OCI-LY1 (cell line): ENCODE results near the gene CHN2.

Experiments used
- H2AFZ ChIP-seq: fragments of 200-600 bp; sonication (generic), shearing (Covaris generic); 2 replicates; pipeline ENCODE4 v1.6.0; 2014; ENCODE audit warnings: antibody characterized with exemption, mild to moderate bottlenecking, low read length
- H3F3A ChIP-seq: fragments of 200-600 bp; sonication (generic), shearing (Covaris generic); 2 replicates; pipeline ENCODE4 v1.6.0; 2014; ENCODE audit warnings: mild to moderate bottlenecking, antibody characterized with exemption, low read length, moderate library complexity; ENCODE audit not compliant: insufficient read depth
- H3K27ac ChIP-seq: fragments of 200-600 bp; sonication (generic); 2 replicates; pipeline ENCODE4 v1.5.1; 2014; ENCODE audit warnings: low read length, mixed run types, mild to moderate bottlenecking, low read depth; ENCODE audit not compliant: poor library complexity, severe bottlenecking
- H3K27me3 ChIP-seq: fragments of 200-600 bp; sonication (generic); 2 replicates; pipeline ENCODE4 v1.6.0; 2014; ENCODE audit warnings: antibody characterized with exemption, mild to moderate bottlenecking, low read length, moderate library complexity; ENCODE audit not compliant: insufficient read depth
- H3K36me3 ChIP-seq: fragments of 200-600 bp; sonication (generic); 2 replicates; pipeline ENCODE4 v1.6.1; 2014; ENCODE audit warnings: mild to moderate bottlenecking, antibody characterized with exemption, low read length, moderate library complexity, mixed read lengths; ENCODE audit not compliant: insufficient read depth
- H3K4me1 ChIP-seq: fragments of 200-600 bp; sonication (generic); 2 replicates; pipeline ENCODE4 v1.5.1; 2014; ENCODE audit warnings: mild to moderate bottlenecking, low read length, moderate library complexity; ENCODE audit not compliant: insufficient read depth, severe bottlenecking
- H3K4me2 ChIP-seq: fragments of 200-600 bp; sonication (generic), shearing (Covaris generic); 2 replicates; pipeline ENCODE4 v1.6.1; 2014; ENCODE audit warnings: low read length
- H3K4me3 ChIP-seq: fragments of 200-600 bp; sonication (generic); 2 replicates; pipeline ENCODE4 v1.5.1; 2014; ENCODE audit warnings: low read length, low read depth, mild to moderate bottlenecking, mixed read lengths; ENCODE audit not compliant: poor library complexity, severe bottlenecking
- H3K79me2 ChIP-seq: fragments of 200-600 bp; shearing (Covaris generic); 2 replicates; pipeline ENCODE4 v1.6.1; 2016; ENCODE audit warnings: mixed run types, low read length, mixed read lengths; ENCODE audit not compliant: insufficient read depth
- H3K9ac ChIP-seq: fragments of 200-600 bp; sonication (generic), shearing (Covaris generic); 2 replicates; pipeline ENCODE4 v1.6.1; 2014; ENCODE audit warnings: mild to moderate bottlenecking, low read length, mixed read lengths
- H3K9me2 ChIP-seq: fragments of 200-600 bp; sonication (generic), shearing (Covaris generic); 2 replicates; pipeline ENCODE4 v1.6.1; 2014; ENCODE audit warnings: low read depth, mild to moderate bottlenecking, low read length, mixed read lengths
- H3K9me3 ChIP-seq: fragments of 200-600 bp; shearing (Covaris generic); 2 replicates; pipeline ENCODE4 v1.6.1; 2014; ENCODE audit warnings: low read length, mixed read lengths
- H4K20me1 ChIP-seq: fragments of 200-600 bp; sonication (generic), shearing (Covaris generic); 2 replicates; pipeline ENCODE4 v1.6.0; 2016; ENCODE audit warnings: mild to moderate bottlenecking, low read length; ENCODE audit not compliant: insufficient read depth
- EZH2 ChIP-seq: fragments of 200-600 bp; sonication (generic), shearing (Covaris generic); IDR thresholded peaks from 2 replicates; pipeline ENCODE4 v1.8.0; 2017; ENCODE audit warnings: borderline replicate concordance, mixed run types, mild to moderate bottlenecking, antibody characterized with exemption, low read length, moderate library complexity, mixed read lengths
- TF ChIP-seq, protein P1 (sequence below): fragments of 200-600 bp; sonication (generic), shearing (Covaris generic); IDR thresholded peaks from 2 replicates; pipeline ENCODE4 v1.5.1; 2017; ENCODE audit warnings: mild to moderate bottlenecking, antibody characterized with exemption, low read length, moderate library complexity, mixed read lengths

CHN2 gene

GRCh38 chr7:29291723-29292618 lies 97.4 kb downstream of the CHN2 start:
- Histone ChIP-seq H3K4me2 (no peak overlapping the region), H3K79me2 (no peaks in the 10 kb centered on the region)

DNA sequence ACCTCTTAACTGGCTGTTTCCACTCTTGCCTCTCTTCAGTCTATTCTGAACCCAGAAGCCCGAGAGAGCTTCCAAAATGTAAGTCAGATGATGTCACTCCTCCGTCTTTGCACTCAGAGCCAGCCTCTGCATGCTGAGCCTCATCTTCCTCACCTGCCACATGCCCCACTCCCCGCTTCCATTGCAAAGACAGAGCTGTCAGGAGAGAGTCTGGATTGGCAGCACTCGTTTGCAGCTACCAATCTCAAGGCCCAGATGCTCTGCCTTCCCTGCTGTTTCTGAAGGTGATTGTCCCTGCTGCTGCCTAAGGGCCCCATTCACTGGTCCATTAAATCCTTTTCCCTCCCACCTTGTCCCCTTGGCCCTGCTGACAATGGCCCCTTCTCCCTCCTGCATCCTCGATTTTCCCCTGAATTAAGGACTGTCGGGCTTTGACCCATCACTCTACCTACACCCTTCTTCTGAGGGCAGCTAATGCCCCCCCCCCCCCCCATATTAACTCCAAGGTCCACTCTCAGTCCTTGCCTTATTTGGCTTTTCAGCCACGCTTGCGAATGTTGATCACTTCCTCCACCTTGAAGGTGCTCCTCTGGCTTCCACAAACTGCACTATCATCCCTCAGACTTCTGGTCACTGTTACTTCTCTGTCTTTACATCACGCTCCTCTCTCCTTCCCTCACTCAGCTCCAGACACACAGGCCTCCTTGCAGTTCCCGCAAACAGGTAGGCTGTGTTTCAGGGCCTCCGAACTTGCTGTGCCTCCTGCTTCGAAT lies 98.5 kb downstream of the CHN2 start:
- H3F3A ChIP-seq, result no peaks in the 10 kb centered on the region
- H3K9me3 ChIP-seq, result no peaks in the 10 kb centered on the region
- TF ChIP-seq EZH2, result no peak
- TF ChIP-seq, protein P1, sequence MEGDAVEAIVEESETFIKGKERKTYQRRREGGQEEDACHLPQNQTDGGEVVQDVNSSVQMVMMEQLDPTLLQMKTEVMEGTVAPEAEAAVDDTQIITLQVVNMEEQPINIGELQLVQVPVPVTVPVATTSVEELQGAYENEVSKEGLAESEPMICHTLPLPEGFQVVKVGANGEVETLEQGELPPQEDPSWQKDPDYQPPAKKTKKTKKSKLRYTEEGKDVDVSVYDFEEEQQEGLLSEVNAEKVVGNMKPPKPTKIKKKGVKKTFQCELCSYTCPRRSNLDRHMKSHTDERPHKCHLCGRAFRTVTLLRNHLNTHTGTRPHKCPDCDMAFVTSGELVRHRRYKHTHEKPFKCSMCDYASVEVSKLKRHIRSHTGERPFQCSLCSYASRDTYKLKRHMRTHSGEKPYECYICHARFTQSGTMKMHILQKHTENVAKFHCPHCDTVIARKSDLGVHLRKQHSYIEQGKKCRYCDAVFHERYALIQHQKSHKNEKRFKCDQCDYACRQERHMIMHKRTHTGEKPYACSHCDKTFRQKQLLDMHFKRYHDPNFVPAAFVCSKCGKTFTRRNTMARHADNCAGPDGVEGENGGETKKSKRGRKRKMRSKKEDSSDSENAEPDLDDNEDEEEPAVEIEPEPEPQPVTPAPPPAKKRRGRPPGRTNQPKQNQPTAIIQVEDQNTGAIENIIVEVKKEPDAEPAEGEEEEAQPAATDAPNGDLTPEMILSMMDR, result no peak
- no peak overlapping the region for H2AFZ ChIP-seq
- no peaks in the 10 kb centered on the region for H3K36me3 ChIP-seq
- no peak overlapping the region for H3K4me2 ChIP-seq
- no peaks in the 10 kb centered on the region for H3K4me1 ChIP-seq
- H3K27me3 ChIP-seq, result no peaks in the 10 kb centered on the region
- no peaks in the 10 kb centered on the region for H3K79me2 ChIP-seq
- H3K9ac ChIP-seq, result no peak overlapping the region
- no peaks in the 10 kb centered on the region for H3K9me2 ChIP-seq
- no peak overlapping the region for H3K4me3 ChIP-seq
- H4K20me1 ChIP-seq, result no peaks in the 10 kb centered on the region
- no peak overlapping the region for H3K27ac ChIP-seq

More at GRCh38 chr7:29291723-29292618, 97.4 kb downstream of the CHN2 start:
- Histone ChIP-seq H3K9me3 (no peaks in the 10 kb centered on the region), H3K27me3 (no peaks in the 10 kb centered on the region), H3K4me3 (no peak overlapping the region), H2AFZ (no peak overlapping the region), H3K27ac (no peak overlapping the region), H3K4me1 (no peaks in the 10 kb centered on the region), H3F3A (no peaks in the 10 kb centered on the region), H3K9me2 (no peaks in the 10 kb centered on the region), H4K20me1 (no peaks in the 10 kb centered on the region), H3K9ac (no peak overlapping the region), H3K36me3 (no peaks in the 10 kb centered on the region)
- TF ChIP-seq EZH2, result no peak
- TF ChIP-seq, protein P1, result no peak

GRCh38 chr7:29296421-29296820 lies 101.8 kb downstream of the CHN2 start:
- no peak for TF ChIP-seq EZH2
- TF ChIP-seq, protein P1, result no peak
- Histone ChIP-seq H3K4me3 (no peak overlapping the region), H4K20me1 (no peaks in the 10 kb centered on the region), H3K9ac (no peak overlapping the region), H3K36me3 (no peaks in the 10 kb centered on the region), H3K27me3 (no peaks in the 10 kb centered on the region), H3K9me3 (no peaks in the 10 kb centered on the region), H2AFZ (no peak overlapping the region), H3K9me2 (no peaks in the 10 kb centered on the region), H3K4me1 (no peaks in the 10 kb centered on the region), H3K4me2 (no peak overlapping the region), H3F3A (no peaks in the 10 kb centered on the region), H3K27ac (no peak overlapping the region), H3K79me2 (no peaks in the 10 kb centered on the region)
